ENCODE results near the gene ORAI3.

The ORAI3 gene

GRCh38 chr16:30946671-30947540, 2.0 kb upstream of the ORAI3 start:
- Histone ChIP-seq H3K9me3 (ENCODE audit: control extremely low read depth in 1 of 5, control insufficient read depth in 4 of 5, insufficient read depth in 2 of 5, low read depth in 1 of 5, low read length in 4 of 5) (no peaks in the 10 kb centered on the region), H3K4me3 (ENCODE audit: control insufficient read depth in 1 of 7, extremely low read depth in 1 of 7, insufficient read depth in 4 of 7, low read depth in 2 of 7, low read length in 6 of 7) (no peak overlapping the region), H3K27ac (ENCODE audit: insufficient read depth in 1 of 2, low read depth in 1 of 2, low read length in 2 of 2, poor library complexity in 1 of 2, severe bottlenecking in 2 of 2) (peak overlapping the region in 1 of 2 experiments; percentile 34), H3K4me1 (ENCODE audit: control extremely low read depth in 1 of 4, control insufficient read depth in 4 of 4, insufficient read depth in 4 of 4, low read length in 3 of 4) (peaks cover 2 to 34% (median 30%) of the 10 kb centered on the region in 4 experiments), H3K27me3 (replicated peaks in 2 of 5; ENCODE audit: control insufficient read depth in 4 of 5, insufficient read depth in 5 of 5, low read length in 4 of 5) (no peaks in the 10 kb centered on the region), H3K36me3 (ENCODE audit: control insufficient read depth in 4 of 4, insufficient read depth in 4 of 4, low read length in 3 of 4) (peaks cover 0 to 63% (median 28%) of the 10 kb centered on the region in 4 experiments)
- no peak for DNase-seq
- ChIA-PET POLR2A (no interaction called here), CTCF (interaction anchor here (3.3 kb wide), 1 partner anchor 10 kb away, joined by 14 read pairs; no protein-coding TSS in a partner anchor)
- 98% methylated on average over 36 of the region's 38 CpGs for WGBS (ENCODE audit: insufficient coverage)

GRCh38 chr16:30947541-30947858, 1.4 kb upstream of the ORAI3 start:
- DNase-seq: no peak
- CTCF ChIA-PET: interaction anchor here (3.3 kb wide), 1 partner anchor 10 kb away, joined by 14 read pairs; no protein-coding TSS in a partner anchor
- Histone ChIP-seq H3K36me3 (ENCODE audit: control insufficient read depth in 4 of 4, insufficient read depth in 4 of 4, low read length in 3 of 4) (peaks cover 0 to 57% (median 26%) of the 10 kb centered on the region in 4 experiments), H3K4me1 (ENCODE audit: control extremely low read depth in 1 of 4, control insufficient read depth in 4 of 4, insufficient read depth in 4 of 4, low read length in 3 of 4) (peaks cover 2 to 28% (median 25%) of the 10 kb centered on the region in 4 experiments), H3K9me3 (ENCODE audit: control extremely low read depth in 1 of 5, control insufficient read depth in 4 of 5, insufficient read depth in 2 of 5, low read depth in 1 of 5, low read length in 4 of 5) (no peaks in the 10 kb centered on the region), H3K27me3 (replicated peaks in 2 of 5; ENCODE audit: control insufficient read depth in 4 of 5, insufficient read depth in 5 of 5, low read length in 4 of 5) (no peaks in the 10 kb centered on the region), H3K27ac (ENCODE audit: insufficient read depth in 1 of 2, low read depth in 1 of 2, low read length in 2 of 2, poor library complexity in 1 of 2, severe bottlenecking in 2 of 2) (peak overlapping the region in 1 of 2 experiments; percentile 89), H3K4me3 (ENCODE audit: control insufficient read depth in 1 of 7, extremely low read depth in 1 of 7, insufficient read depth in 4 of 7, low read depth in 2 of 7, low read length in 6 of 7) (no peak overlapping the region)
- POLR2A ChIA-PET: no interaction called here
- 100% methylated on average over 1 of the region's 3 CpGs for WGBS (ENCODE audit: insufficient coverage)

GRCh38 chr16:30947859-30948666, 805 bp upstream of the ORAI3 start:
- Histone ChIP-seq H3K36me3 (ENCODE audit: control insufficient read depth in 4 of 4, insufficient read depth in 4 of 4, low read length in 3 of 4) (peaks cover 0 to 55% (median 23%) of the 10 kb centered on the region in 4 experiments), H3K4me1 (ENCODE audit: control extremely low read depth in 1 of 4, control insufficient read depth in 4 of 4, insufficient read depth in 4 of 4, low read length in 3 of 4) (peaks cover 2 to 31% (median 25%) of the 10 kb centered on the region in 4 experiments), H3K27ac (ENCODE audit: insufficient read depth in 1 of 2, low read depth in 1 of 2, low read length in 2 of 2, poor library complexity in 1 of 2, severe bottlenecking in 2 of 2) (peak overlapping the region; percentile 67 to 89), H3K27me3 (replicated peaks in 2 of 5; ENCODE audit: control insufficient read depth in 4 of 5, insufficient read depth in 5 of 5, low read length in 4 of 5) (no peaks in the 10 kb centered on the region), H3K4me3 (ENCODE audit: control insufficient read depth in 1 of 7, extremely low read depth in 1 of 7, insufficient read depth in 4 of 7, low read depth in 2 of 7, low read length in 6 of 7) (peak overlapping the region in 6 of 7 experiments; percentile 81 to 99 (median 90)), H3K9me3 (ENCODE audit: control extremely low read depth in 1 of 5, control insufficient read depth in 4 of 5, insufficient read depth in 2 of 5, low read depth in 1 of 5, low read length in 4 of 5) (no peaks in the 10 kb centered on the region)
- DNase-seq: peak; percentile 85 to 94 (median 93)
- POLR2A ChIA-PET: no interaction called here
- 63% methylated on average over 24 of the region's 44 CpGs for WGBS (ENCODE audit: insufficient coverage)
- CTCF ChIA-PET: interaction anchor here (3.3 kb wide), 1 partner anchor 11 kb away, joined by 14 read pairs; no protein-coding TSS in a partner anchor

GRCh38 chr16:30949650-30950515, 1.0 kb downstream of the ORAI3 start:
- 0% methylated on average over 18 of the region's 21 CpGs for WGBS (ENCODE audit: insufficient coverage)
- no peaks in the 10 kb centered on the region for H3K27me3 ChIP-seq (replicated peaks in 2 of 5; ENCODE audit: control insufficient read depth in 4 of 5, insufficient read depth in 5 of 5, low read length in 4 of 5)
- peaks cover 0 to 58% (median 26%) of the 10 kb centered on the region in 4 experiments for H3K36me3 ChIP-seq (ENCODE audit: control insufficient read depth in 4 of 4, insufficient read depth in 4 of 4, low read length in 3 of 4)
- H3K9me3 ChIP-seq (ENCODE audit: control extremely low read depth in 1 of 5, control insufficient read depth in 4 of 5, insufficient read depth in 2 of 5, low read depth in 1 of 5, low read length in 4 of 5): no peaks in the 10 kb centered on the region
- DNase-seq: peak in 2 of 3 donors; percentile 39 to 50
- CTCF ChIA-PET: interaction anchor here (1.2 to 3.3 kb wide), 4 partner anchors 8 to 15 kb away, joined by 3 to 14 read pairs (median 7); no protein-coding TSS in a partner anchor
- POLR2A ChIA-PET: no interaction called here
- peak overlapping the region; percentile 29 to 99 (median 87) for H3K4me3 ChIP-seq (ENCODE audit: control insufficient read depth in 1 of 7, extremely low read depth in 1 of 7, insufficient read depth in 4 of 7, low read depth in 2 of 7, low read length in 6 of 7)
- peak overlapping the region; percentile 67 to 89 for H3K27ac ChIP-seq (ENCODE audit: insufficient read depth in 1 of 2, low read depth in 1 of 2, low read length in 2 of 2, poor library complexity in 1 of 2, severe bottlenecking in 2 of 2)
- H3K4me1 ChIP-seq (ENCODE audit: control extremely low read depth in 1 of 4, control insufficient read depth in 4 of 4, insufficient read depth in 4 of 4, low read length in 3 of 4): peaks cover 2 to 42% (median 30%) of the 10 kb centered on the region in 4 experiments

GRCh38 chr16:30950516-30951065, 1.7 kb downstream of the ORAI3 start:
- DNase-seq: no peak
- Histone ChIP-seq H3K4me3 (ENCODE audit: control insufficient read depth in 1 of 7, extremely low read depth in 1 of 7, insufficient read depth in 4 of 7, low read depth in 2 of 7, low read length in 6 of 7) (peak overlapping the region; percentile 29 to 99 (median 87)), H3K36me3 (ENCODE audit: control insufficient read depth in 4 of 4, insufficient read depth in 4 of 4, low read length in 3 of 4) (peaks cover 0 to 51% (median 25%) of the 10 kb centered on the region in 4 experiments), H3K9me3 (ENCODE audit: control extremely low read depth in 1 of 5, control insufficient read depth in 4 of 5, insufficient read depth in 2 of 5, low read depth in 1 of 5, low read length in 4 of 5) (no peaks in the 10 kb centered on the region), H3K4me1 (ENCODE audit: control extremely low read depth in 1 of 4, control insufficient read depth in 4 of 4, insufficient read depth in 4 of 4, low read length in 3 of 4) (peaks cover 2 to 42% (median 30%) of the 10 kb centered on the region in 4 experiments), H3K27me3 (replicated peaks in 2 of 5; ENCODE audit: control insufficient read depth in 4 of 5, insufficient read depth in 5 of 5, low read length in 4 of 5) (no peaks in the 10 kb centered on the region), H3K27ac (ENCODE audit: insufficient read depth in 1 of 2, low read depth in 1 of 2, low read length in 2 of 2, poor library complexity in 1 of 2, severe bottlenecking in 2 of 2) (peak overlapping the region in 1 of 2 experiments; percentile 89)
- WGBS (ENCODE audit: insufficient coverage): 76% methylated on average over 3 of the region's 8 CpGs
- CTCF ChIA-PET: interaction anchor here (1.2 to 3.3 kb wide), 4 partner anchors 8 to 16 kb away, joined by 3 to 14 read pairs (median 7); no protein-coding TSS in a partner anchor
- POLR2A ChIA-PET: no interaction called here

- ChIA-PET POLR2A (no interaction called here), CTCF (interaction anchor here (1.9 to 5.8 kb wide), 2 partner anchors 10 to 11 kb away, joined by 10 to 50 read pairs; no protein-coding TSS in a partner anchor)
- no peak for DNase-seq
- Histone ChIP-seq H3K9me3 (ENCODE audit: control extremely low read depth in 1 of 5, control insufficient read depth in 4 of 5, insufficient read depth in 2 of 5, low read depth in 1 of 5, low read length in 4 of 5) (no peaks in the 10 kb centered on the region), H3K4me3 (ENCODE audit: control insufficient read depth in 1 of 7, extremely low read depth in 1 of 7, insufficient read depth in 4 of 7, low read depth in 2 of 7, low read length in 6 of 7) (peak overlapping the region in 3 of 7 experiments; percentile 92 to 99 (median 94)), H3K4me1 (ENCODE audit: control extremely low read depth in 1 of 4, control insufficient read depth in 4 of 4, insufficient read depth in 4 of 4, low read length in 3 of 4) (peaks cover 2 to 42% (median 30%) of the 10 kb centered on the region in 4 experiments), H3K36me3 (ENCODE audit: control insufficient read depth in 4 of 4, insufficient read depth in 4 of 4, low read length in 3 of 4) (peaks cover 0 to 53% (median 25%) of the 10 kb centered on the region in 4 experiments), H3K27me3 (replicated peaks in 2 of 5; ENCODE audit: control insufficient read depth in 4 of 5, insufficient read depth in 5 of 5, low read length in 4 of 5) (no peaks in the 10 kb centered on the region), H3K27ac (ENCODE audit: insufficient read depth in 1 of 2, low read depth in 1 of 2, low read length in 2 of 2, poor library complexity in 1 of 2, severe bottlenecking in 2 of 2) (peak overlapping the region in 1 of 2 experiments; percentile 89)
- 83% methylated on average over 1 of the region's 1 CpG for WGBS (ENCODE audit: insufficient coverage)
Measured at GRCh38 chr16:30951193-30951592, 2.3 kb downstream of the ORAI3 start.

All from common myeloid progenitor, CD34-positive (primary cell).